Measurements from ENCODE around the gene CNGB1. TPM values are rescaled to one million over a fixed set of nuclear protein-coding genes. Genes with fewer than 3 reads are reported as not detected.

The CNGB1 gene
- total RNA-seq, 4 donors from 2014 or later, result not detected

DNA sequence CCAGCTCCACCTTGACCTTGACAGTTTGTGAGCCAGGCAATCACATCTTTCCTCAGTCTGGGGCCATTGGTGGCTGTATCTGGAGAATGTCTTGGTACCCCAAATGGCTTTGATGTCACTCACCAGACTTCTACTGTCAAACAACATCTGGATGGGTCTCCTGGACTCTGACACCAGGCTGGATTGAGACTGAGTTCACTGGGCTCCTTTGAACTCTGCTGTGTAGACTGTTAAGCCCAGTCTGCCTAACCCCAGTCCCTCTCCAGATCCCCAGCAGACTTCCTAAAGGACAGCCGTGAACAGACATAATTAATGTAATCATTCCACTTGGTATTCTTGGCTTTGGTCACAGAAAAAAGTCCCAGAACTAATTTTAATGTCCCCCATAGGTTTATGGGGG lies 84.5 kb downstream of the CNGB1 start:
- intact Hi-C loops (cut with DNase I; ENCODE audit: low total_unique reads), result no loop called here
- 88 to 95% methylated on average over 1 of the region's 1 CpG for WGBS, 2 donors
- no peak for DNase-seq (ENCODE audit: low spot score in 2 of 2)

DNA sequence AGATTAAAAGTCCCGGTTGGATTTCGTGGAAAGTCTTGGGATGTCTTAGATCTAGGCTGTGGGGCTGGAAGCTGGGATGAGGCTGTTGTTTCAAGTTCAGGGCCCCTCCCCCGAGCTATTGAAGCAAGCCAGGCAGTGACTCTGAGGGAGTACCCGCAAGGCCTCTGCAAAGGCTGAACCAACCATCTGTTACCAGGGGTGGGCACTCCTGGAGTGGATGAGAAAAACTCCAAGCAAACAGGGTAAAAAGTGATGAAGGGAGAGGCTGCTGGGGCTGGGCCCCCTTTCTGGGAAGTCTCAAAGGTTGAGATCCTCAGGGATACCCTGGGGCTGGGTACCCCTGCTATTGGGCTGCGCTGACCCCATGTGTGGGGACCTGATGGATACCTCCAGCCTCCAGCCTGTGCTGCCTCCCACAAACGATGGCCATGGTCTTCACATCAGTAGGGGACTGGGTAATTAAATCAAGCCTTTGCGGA lies 86.2 kb downstream of the CNGB1 start:
- no peak overlapping the region for H3K4me3 ChIP-seq (ENCODE audit: low read depth, poor library complexity, severe bottlenecking)
- TF ChIP-seq POLR2A (IDR thresholded peaks at IDR 0.05), result no peak
- TF ChIP-seq, protein P1, sequence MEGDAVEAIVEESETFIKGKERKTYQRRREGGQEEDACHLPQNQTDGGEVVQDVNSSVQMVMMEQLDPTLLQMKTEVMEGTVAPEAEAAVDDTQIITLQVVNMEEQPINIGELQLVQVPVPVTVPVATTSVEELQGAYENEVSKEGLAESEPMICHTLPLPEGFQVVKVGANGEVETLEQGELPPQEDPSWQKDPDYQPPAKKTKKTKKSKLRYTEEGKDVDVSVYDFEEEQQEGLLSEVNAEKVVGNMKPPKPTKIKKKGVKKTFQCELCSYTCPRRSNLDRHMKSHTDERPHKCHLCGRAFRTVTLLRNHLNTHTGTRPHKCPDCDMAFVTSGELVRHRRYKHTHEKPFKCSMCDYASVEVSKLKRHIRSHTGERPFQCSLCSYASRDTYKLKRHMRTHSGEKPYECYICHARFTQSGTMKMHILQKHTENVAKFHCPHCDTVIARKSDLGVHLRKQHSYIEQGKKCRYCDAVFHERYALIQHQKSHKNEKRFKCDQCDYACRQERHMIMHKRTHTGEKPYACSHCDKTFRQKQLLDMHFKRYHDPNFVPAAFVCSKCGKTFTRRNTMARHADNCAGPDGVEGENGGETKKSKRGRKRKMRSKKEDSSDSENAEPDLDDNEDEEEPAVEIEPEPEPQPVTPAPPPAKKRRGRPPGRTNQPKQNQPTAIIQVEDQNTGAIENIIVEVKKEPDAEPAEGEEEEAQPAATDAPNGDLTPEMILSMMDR (IDR thresholded peaks at IDR 0.05), result no peak
- intact Hi-C loops (cut with DNase I; ENCODE audit: low total_unique reads), result no loop called here
- WGBS, 2 donors, result 59 to 61% methylated on average over 7 of the region's 7 CpGs
- no peak for DNase-seq (ENCODE audit: low spot score in 2 of 2)

More for the DNA sequence above, 84.5 kb downstream of the CNGB1 start:
- no peak for TF ChIP-seq POLR2A (IDR thresholded peaks at IDR 0.05)
- TF ChIP-seq, protein P1 (IDR thresholded peaks at IDR 0.05), result no peak
- no peak overlapping the region for H3K4me3 ChIP-seq (ENCODE audit: low read depth, poor library complexity, severe bottlenecking)

DNA sequence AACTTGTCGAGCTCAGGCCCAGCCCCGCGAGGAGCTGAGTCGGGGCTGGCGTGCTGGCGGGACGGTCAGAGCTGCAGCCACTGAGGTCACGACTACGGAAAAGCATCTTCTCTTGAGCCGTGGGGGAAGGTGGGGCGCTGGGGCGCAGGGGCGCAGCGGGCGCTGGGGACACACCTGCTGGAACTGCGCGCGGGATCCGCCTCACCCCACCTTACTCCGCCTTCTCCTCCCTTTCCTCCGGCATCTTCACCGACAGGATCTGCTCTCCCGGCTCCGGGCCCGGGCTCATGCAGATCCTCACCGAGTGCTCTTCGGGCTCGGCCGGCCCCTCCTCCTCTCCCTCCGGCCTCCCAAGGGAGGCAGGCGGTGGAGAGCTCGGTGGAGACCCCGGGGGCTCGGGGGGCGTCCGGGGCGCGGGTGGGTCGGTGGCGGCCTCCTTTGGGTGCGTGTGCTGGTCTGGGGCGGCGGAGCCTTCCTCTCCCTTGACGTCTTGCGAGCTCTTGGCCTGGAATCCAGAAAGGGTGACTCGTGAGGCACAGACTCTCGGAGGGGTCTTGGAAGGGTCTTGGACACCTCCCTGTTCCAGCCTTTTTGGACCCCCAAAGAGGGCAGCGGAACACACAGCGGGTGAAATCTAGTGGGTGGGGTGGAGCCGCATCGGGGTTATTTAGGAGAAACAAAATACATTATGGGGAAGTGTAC lies 86.8 kb downstream of the CNGB1 start:
- intact Hi-C loops (cut with DNase I; ENCODE audit: low total_unique reads), result no loop called here
- 18% methylated on average over 39 to 44 of the region's 51 CpGs for whole genome bisulfite sequencing, 2 donors
- DNase-seq (ENCODE audit: low spot score in 2 of 2), result no peak
- no peak overlapping the region for H3K4me3 ChIP-seq (ENCODE audit: low read depth, poor library complexity, severe bottlenecking)
- no peak for TF ChIP-seq POLR2A (IDR thresholded peaks at IDR 0.05)
- TF ChIP-seq, protein P1 (IDR thresholded peaks at IDR 0.05), result no peak

GRCh38 chr16:57883480-57883879 lies 87.4 kb downstream of the CNGB1 start:
- no peak overlapping the region for H3K4me3 ChIP-seq (ENCODE audit: low read depth, poor library complexity, severe bottlenecking)
- intact Hi-C loops (cut with DNase I; ENCODE audit: low total_unique reads), result no loop called here
- WGBS, 2 donors, result 66 to 68% methylated on average over 4 of the region's 4 CpGs
- TF ChIP-seq POLR2A (IDR thresholded peaks at IDR 0.05), result no peak
- TF ChIP-seq, protein P1 (IDR thresholded peaks at IDR 0.05), result no peak
- no peak for DNase-seq (ENCODE audit: low spot score in 2 of 2)

GRCh38 chr16:57882792-57883191 lies 88.1 kb downstream of the CNGB1 start:
- intact Hi-C loops (cut with DNase I; ENCODE audit: low total_unique reads), result no loop called here
- WGBS, 2 donors, result 69 to 75% methylated on average over 7 of the region's 7 CpGs
- TF ChIP-seq, protein P1 (IDR thresholded peaks at IDR 0.05), result no peak
- no peak for TF ChIP-seq POLR2A (IDR thresholded peaks at IDR 0.05)
- no peak for DNase-seq (ENCODE audit: low spot score in 2 of 2)
- H3K4me3 ChIP-seq (ENCODE audit: low read depth, poor library complexity, severe bottlenecking), result no peak overlapping the region

DNA sequence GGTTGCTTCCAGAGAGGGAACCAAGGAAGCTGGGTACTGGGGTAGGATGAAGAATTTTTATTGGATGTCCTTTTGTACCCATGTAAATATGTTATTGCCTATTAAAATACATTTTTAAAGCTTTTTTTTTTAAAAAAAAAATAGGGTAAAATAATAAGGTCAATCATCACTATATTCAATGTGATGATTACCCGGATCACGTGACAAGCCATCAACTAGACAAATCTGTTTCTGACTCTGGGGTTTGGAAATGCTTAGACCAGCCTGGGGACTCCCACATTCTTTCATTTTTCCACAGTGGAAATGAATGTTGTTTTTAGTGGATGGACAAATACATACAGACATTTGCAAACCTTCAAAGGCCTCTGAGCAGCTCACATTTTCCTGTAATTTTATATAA lies 88.7 kb downstream of the CNGB1 start:
- intact Hi-C loops (cut with DNase I; ENCODE audit: low total_unique reads), result no loop called here
- H3K4me3 ChIP-seq (ENCODE audit: low read depth, poor library complexity, severe bottlenecking), result no peak overlapping the region
- TF ChIP-seq, protein P1 (IDR thresholded peaks at IDR 0.05), result no peak
- TF ChIP-seq POLR2A (IDR thresholded peaks at IDR 0.05), result no peak
- WGBS, 2 donors, result 77 to 81% methylated on average over 2 of the region's 2 CpGs
- no peak for DNase-seq (ENCODE audit: low spot score in 2 of 2)
